Adipose tissue (tissue), 3 donors: ENCODE measurements around the gene SH3GL1. TPM values are rescaled to one million over a fixed set of nuclear protein-coding genes. Genes with fewer than 3 reads are reported as not detected.
"Not testable (repeated sequence)": the region's sequence is repeated elsewhere in the genome, so short reads cannot be mapped to it uniquely, and the experiment has no call there.

Experiments
- H3K27ac ChIP-seq: one replicate; pipeline ENCODE4 v1.5.1; 2013; ENCODE audit warnings: low read depth, low read length
- WGBS, 3 donors: extraction: QIAGEN DNeasy Blood & Tissue Kit; methylation state at CpG; one replicate each; pipeline ENCODE4 v1.1.7; 2013; 5-methylcytosine and 5-hydroxymethylcytosine counted together
- polyA plus RNA-seq, 3 donors: library from polyadenylated mRNA; stranded (reverse); fragments of 200-250 nt; gene quantifications; one replicate each; pipeline ENCODE4 v1.2.3, GENCODE V29; 2013
- donor health status: healthy with polysubstance abuse.
- donor health status: Bipolar disorder and iron deficiency.
- donor health status: healthy.

The SH3GL1 gene
- polyA plus RNA-seq, 3 donors, result 33.2 to 87.8 (median 74.0) TPM

DNA sequence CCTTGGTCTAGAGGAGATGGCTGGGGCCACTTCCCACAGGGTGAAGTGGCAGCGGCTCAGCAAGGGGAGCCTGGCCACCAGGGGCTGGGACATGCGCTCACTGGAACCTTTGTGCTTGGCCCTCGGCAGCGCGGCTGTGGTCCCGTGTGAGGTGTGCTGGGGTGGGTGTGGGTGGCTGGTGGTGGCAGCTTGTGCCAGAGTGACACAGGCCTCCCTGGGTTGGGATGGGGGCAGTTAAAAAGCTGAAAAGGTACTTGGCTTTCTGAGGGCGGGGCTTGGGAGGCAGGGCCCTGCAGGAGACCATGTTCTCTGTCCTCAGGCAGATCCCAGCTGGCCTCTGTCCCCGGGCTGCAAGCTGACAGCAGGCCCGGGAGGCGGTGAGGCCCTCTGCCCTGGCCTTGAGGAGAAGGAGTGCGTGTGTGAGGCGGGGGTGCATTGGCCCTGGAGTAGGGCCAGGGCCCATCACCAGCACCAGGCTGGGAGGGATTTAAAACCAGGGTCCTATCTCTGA lies 39.7 kb downstream of the SH3GL1 start:
- WGBS, 3 donors, result 70 to 83% (median 82%) methylated on average over 12 of the region's 12 CpGs
- no peak overlapping the region for H3K27ac ChIP-seq

DNA sequence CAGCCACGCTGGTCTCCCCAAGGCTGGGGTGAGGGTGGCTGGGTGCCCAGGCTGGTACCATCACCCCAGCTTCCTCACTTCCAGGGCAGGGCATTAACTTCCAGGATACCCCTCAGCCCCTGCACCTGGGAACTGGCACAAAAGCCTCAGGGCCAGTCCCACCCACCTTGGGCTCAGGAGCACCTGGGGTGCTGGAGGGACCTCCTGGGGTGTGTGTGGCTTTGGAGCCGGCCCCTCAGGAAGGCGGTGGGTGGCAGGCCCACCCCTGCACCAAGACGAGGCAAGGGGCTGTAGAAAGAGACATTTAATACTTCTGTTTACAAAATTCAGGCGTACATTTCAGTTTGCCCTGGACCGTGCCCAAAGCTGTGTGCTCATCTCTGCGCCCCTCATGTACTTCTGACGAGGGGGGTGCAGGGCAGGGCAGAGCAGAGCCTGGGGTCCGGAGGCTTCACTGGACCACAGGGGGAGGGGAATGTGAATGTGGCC lies 40.2 kb downstream of the SH3GL1 start:
- H3K27ac ChIP-seq, result no peak overlapping the region
- 78 to 89% (median 83%) methylated on average over 9 of the region's 9 CpGs for WGBS, 3 donors

DNA sequence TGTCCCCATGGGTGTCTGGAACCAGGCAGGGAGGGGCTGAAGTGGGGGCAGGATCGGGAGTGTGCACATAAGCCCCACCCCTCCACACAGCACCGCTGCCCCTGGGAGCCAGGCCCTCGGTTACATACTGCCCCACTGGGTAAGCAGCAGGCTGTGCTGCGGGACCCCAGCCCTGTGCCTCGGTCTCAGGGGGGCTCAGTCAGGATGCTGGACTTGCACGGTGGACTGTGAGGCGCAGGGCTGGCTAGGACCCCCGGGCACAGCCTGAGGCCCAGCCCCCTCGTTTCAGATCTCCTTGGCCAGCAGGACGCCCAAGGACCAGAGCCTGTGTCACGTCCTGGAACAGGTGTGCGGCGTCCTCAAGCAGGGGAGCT lies 40.7 kb downstream of the SH3GL1 start:
- 80 to 87% (median 82%) methylated on average over 13 of the region's 13 CpGs for WGBS, 3 donors

DNA sequence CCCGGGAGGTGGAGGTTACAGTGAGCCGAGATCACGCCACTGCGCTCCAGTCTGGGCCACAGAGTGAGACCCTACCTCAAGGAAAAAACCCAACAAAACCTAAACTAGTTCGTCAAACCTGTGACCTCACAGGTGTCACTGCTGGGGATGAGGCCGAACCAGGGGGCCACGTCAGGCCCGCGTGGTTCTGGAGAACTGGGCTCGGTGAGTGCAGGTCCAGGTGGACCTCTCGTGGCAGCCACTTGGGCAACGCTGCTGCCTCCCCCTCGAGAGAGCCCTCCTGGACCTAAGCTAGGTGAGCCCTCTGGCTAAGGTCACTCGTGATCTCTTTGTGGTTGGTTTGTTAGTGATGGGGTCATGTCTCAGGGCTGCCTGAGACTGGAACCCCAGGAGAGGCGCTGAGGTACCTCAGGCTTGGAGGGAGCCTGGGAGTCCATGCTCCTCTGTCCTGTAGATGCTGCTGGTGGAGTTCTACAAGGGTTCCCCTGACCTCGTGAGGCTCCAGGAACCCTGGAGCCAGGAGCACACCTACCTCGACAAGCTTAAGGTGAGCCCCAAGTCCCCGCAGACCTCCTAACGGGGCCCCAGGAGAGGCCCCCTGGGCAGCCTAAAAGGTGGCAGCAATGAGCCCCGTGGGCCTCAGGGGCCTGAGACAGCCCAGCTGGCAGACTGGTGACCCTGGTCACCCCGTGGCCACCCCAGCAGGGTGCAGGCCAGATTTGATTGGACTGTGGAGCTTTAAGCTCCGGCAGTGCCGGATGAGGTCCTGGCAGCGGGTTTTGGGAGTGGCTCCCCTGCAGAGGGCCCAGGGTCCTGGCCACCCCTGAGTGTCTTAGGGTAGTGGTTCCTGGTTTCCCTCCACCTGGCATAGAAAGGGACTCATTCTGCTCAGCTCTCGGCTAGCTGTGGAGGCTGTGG lies 41.4 kb downstream of the SH3GL1 start:
- WGBS, 3 donors, result 87 to 90% (median 90%) methylated on average over 25 of the region's 25 CpGs
- H3K27ac ChIP-seq, result no peak overlapping the region

More for the DNA sequence above, 40.7 kb downstream of the SH3GL1 start:
- no peak overlapping the region for H3K27ac ChIP-seq

DNA sequence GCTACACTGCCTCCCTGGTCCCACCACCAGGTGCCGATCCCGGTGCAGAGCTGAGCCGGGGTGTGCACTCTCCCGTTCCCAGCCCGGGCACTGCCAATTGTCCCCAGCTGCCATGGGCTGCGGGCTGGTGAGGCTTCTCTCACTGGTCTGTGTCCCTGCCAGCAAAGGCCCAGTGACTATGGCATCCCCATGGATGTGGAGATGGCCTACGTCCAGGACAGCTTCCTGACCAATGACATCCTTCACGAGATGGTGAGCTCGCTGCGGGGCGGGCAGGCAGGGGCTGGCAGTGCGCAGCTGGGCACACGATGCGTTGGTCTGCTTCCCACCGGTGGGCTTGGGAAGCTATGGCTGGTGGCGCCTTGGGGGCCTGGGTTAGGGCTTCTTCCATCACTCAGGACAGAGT lies 42.4 kb downstream of the SH3GL1 start:
- 89 to 94% (median 92%) methylated on average over 16 of the region's 16 CpGs for WGBS, 3 donors
- H3K27ac ChIP-seq, result no peak overlapping the region

DNA sequence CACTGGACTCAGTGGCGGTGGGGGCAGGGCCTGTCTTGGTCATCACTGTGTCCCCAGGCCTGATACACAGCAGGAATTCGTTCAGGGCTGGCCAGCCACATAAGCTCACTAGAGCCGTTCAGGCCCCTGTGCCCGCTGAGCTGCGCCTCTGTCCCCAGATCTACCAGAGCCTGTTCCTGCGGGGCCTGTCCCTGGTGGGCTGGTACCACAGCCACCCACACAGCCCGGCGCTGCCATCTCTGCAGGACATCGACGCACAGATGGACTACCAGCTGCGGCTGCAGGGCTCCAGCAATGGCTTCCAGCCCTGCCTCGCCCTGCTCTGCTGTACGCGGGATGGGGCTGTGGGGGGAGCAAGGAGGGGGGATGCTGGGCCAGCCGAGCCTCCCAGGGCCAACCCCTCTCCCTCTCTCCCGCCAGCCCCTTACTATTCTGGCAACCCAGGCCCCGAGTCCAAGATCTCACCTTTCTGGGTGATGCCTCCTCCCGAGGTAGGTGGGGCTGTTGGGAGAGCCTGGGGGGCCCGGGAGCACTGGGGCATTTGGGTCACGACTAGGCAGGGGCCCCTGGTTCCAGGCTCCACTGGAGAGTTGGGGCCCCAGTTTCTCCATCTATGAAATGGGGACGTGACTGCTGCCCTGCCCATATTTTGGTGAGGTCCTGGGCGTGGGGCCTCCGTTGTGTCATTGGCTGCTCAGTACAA lies 43.1 kb downstream of the SH3GL1 start:
- no peak overlapping the region for H3K27ac ChIP-seq
- 82 to 84% (median 84%) methylated on average over 22 to 23 of the region's 23 CpGs for WGBS, 3 donors

DNA sequence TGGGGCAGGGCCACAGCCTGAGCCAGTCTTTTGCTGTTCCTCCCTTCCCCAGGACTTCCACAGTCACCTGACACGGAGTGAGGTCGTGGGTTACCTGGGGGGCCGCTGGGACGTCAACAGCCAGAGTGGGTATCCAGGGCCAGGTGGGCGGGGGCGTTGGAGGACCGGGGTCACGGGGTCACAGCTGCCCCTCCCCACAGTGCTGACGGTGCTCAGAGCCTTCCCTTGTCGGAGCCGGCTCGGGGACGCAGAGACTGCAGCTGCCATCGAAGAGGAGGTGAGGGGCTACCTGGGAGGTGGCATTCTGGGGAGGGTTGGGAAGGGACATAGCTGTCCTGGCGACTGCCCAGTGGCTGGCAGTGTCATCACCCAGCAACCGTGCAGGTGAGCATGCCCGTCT lies 45.5 kb downstream of the SH3GL1 start:
- no peak overlapping the region for H3K27ac ChIP-seq
- 82 to 85% (median 82%) methylated on average over 17 of the region's 17 CpGs for WGBS, 3 donors

DNA sequence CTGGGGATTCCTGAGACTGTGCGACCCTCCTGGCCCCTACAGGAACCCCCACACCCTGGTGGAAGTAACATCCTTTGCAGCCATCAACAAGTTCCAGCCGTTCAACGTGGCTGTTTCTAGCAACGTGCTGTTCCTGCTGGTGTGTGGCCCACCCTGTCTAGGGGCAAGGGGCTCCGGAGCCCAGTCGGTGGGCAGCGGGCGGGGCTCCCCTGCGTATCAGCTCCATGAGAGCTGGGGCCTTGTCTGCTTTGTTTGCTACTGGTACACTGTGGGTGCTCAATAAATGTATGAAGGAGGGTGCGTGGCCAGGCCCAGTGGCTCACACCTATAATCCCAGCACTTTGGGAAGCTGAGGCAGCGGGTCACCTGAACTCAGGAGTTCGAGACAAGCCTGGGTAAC lies 46.1 kb downstream of the SH3GL1 start:
- WGBS, 3 donors, result 83 to 90% (median 89%) methylated on average over 12 of the region's 12 CpGs
- H3K27ac ChIP-seq, result no peak overlapping the region

DNA sequence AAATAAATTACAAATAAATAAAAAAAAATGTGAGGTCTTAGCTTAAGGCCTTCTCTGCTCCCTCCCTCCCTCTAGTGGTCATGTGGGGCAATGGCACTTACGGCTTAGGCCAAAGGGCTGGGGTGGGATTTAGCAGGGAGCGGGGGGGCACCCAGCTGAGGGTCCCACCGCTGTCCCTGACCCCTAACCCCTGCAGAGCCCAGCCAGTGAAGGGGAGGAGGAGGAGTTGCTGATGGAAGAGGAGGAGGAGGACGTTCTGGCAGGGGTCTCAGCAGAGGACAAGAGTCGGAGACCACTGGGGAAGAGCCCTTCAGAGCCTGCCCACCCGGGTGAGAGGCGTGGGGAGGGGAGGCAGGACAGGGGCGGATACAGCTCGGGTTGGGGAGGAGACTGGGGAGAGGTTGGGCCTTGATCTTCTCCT lies 47.6 kb downstream of the SH3GL1 start:
- 24 to 34% (median 30%) methylated on average over 9 of the region's 9 CpGs for WGBS, 3 donors
- no peak overlapping the region for H3K27ac ChIP-seq

DNA sequence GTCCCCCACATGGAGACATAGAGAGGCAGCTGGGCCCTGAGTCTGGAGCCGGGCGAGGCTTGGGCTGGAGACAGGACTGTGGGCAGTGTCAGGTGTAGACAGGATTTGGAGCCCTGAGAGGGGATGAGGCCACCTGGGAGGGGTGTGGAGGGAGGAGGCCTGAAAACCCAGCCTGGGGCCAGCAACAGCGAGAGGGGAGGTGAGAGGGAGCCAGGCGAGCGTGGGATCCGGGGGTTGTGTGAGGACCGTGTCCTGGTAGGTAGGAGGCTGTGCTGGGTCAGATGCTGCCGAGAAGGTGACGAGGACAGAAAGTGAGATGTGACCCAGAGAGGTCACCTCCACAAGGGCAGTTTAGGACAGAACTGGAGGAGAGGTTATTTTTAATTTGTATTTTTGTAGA lies 49.6 kb downstream of the SH3GL1 start:
- 95 to 97% (median 95%) methylated on average over 9 of the region's 9 CpGs for WGBS, 3 donors

DNA sequence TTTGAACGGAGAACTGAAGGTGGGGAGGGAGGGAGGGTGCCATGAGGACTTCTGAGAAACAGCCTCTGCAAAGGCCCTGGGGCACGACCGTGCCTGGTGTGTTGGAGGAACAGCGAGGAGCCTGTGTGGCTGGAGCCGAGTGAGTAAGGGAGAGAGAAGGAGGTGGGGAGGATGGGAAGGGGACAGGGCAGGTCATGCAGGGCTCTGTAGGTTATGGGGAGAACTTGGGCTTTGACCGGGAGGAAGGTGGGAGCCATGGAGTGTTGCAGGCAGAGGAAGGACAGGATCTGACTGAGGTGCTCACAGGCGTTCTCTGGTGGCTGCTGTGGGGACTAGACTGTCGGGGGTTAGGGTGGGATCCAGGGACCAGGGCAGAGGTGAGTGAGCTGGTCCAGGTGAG lies 50.2 kb downstream of the SH3GL1 start:
- WGBS, 3 donors, result 86 to 94% (median 88%) methylated on average over 8 of the region's 8 CpGs
- no peak overlapping the region for H3K27ac ChIP-seq

More for the DNA sequence above, 49.6 kb downstream of the SH3GL1 start:
- no peak overlapping the region for H3K27ac ChIP-seq

DNA sequence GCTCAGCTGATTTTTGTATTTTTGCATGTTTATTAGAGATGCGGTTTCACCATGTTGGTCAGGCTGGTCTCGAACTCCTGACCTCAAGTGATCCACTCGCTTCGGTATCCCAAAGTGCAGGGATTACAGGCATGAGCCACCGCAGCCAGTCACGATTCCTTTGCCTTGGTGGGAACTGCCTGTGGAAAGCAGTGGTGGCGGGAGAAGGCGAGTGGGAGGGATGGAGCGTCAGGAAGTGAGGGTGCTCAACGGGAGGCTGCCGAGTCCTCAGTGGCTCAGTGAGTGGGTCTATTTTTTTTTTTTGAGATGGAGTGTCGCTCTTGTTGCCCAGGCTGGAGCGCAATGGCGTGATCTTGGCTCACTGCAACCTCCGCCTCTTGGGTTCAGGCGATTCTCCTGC lies 51.1 kb downstream of the SH3GL1 start:
- H3K27ac ChIP-seq, result not testable (repeated sequence)
- 93 to 96% (median 94%) methylated on average over 16 of the region's 16 CpGs for WGBS, 3 donors

DNA sequence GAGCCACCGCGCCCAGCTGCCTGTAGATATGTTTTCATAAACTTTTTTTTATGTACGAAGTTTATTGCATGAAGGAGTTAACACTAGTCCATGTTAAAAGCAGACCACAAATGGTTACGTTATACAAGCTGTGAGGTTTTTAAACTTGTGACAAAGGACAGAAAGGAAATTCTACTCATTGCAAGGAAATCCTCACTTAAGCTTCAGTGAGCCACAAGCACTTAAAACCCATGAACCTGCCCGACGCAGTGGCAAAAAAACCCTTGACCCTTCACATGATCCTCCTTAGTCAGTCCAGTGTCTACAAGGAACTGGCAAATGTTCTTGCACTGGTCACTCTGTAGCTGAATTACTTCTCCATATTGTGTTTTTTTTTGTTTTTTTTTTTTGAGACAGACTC lies 52.8 kb downstream of the SH3GL1 start:
- WGBS, 3 donors, result 71 to 75% (median 72%) methylated on average over 6 of the region's 6 CpGs
- H3K27ac ChIP-seq, result no peak overlapping the region

DNA sequence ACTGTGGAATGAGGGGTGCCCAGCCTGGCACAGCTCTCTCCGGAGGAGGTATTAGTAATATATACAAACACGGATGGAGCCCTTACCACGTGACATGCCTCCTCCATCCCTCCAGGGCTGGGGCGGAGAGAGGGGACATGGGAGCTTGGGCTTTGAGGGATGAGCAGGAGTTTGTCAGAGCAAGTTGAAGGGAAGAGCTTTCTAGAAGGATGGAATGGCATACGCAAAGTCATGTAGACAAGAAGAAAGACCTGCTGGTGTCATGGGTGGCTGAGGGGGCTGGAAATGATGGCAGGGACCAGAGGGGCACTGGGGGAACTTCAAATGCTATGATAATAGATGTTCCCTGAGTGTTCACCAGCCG lies 54.3 kb downstream of the SH3GL1 start:
- H3K27ac ChIP-seq, result no peak overlapping the region
- WGBS, 3 donors, result 84 to 94% (median 88%) methylated on average over 6 of the region's 6 CpGs

DNA sequence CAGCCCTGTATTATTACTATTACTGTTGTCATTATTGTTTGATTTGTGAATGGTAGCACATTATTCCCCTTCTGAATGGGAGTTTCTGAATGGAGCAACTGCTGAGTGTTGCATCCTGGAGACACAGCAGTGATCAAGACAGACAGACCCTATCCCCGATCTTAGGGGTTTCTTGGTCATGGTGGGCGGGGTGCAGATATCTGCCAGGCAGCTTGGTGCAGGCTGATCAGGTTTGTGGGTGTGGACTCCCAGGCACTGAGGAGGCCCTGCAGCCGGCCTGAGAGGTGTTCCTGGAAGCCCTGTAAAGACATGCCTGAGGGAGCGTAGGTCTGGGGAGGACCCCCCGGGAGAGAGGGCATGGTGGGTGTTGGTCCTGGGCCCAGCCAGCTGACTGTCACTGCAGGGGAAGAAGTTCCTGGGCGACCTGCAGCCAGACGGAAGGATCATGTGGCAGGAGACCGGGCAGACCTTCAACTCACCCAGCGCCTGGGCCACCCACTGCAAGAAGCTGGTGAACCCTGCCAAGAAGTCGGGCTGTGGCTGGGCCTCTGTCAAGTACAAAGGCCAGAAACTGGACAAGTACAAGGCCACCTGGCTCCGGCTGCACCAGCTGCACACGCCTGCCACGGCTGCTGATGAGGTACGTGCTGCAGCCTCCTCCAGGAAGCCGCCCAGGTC lies 54.9 kb downstream of the SH3GL1 start:
- WGBS, 3 donors, result 43 to 91% (median 89%) methylated on average over 14 to 15 of the region's 15 CpGs
- no peak overlapping the region for H3K27ac ChIP-seq

DNA sequence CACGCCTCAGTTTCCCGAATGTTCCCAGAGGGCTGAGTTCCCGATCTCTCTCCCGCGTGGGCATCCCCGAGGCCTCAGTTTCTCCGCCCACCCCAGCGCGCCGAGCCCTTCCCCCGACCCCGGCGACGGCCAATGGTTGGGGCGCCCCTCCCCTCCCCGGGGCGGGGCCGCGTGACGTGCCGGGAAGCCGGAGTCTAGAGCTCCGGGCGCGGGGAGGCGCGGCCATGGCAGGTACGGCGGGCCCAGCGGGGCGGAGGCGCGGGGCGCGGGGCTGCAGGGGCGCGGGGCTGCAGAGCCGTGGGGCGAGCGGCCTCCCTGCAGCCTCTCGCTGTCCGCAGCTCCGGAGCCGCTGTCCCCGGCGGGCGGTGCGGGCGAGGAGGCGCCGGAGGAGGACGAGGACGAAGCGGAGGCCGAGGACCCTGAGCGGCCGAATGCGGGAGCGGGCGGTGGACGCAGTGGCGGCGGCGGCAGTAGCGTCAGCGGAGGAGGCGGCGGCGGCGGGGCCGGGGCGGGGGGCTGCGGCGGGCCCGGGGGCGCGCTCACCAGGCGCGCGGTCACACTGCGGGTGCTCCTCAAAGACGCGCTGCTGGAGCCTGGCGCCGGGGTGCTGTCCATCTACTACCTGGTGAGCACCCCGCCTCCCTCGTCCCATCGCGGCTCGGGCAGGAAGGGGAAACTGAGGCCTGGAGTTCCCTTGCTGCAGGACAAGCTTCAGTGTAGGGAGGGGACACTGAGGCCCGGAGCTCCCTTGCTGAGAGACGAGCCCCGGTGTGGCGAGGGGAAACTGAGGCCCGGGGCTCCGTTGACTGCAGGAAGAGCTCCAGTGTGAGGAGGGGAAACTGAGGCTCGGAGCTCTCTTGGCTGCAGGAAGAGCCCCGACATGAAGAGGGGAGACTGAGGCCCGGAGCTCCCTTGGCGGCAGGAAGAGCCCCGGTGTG lies 56.7 kb downstream of the SH3GL1 start, which contains the start of gene MPND:
MPND (plus strand) TSS at position 193 of the 938 bp plus-strand sequence; CDS start at position 225, 32 bp downstream.
- peak within 1 kb of the TSS; percentile 30 for H3K27ac ChIP-seq
- 5 to 6% (median 6%) methylated on average over 59 to 101 of the region's 101 CpGs for WGBS, 3 donors

DNA sequence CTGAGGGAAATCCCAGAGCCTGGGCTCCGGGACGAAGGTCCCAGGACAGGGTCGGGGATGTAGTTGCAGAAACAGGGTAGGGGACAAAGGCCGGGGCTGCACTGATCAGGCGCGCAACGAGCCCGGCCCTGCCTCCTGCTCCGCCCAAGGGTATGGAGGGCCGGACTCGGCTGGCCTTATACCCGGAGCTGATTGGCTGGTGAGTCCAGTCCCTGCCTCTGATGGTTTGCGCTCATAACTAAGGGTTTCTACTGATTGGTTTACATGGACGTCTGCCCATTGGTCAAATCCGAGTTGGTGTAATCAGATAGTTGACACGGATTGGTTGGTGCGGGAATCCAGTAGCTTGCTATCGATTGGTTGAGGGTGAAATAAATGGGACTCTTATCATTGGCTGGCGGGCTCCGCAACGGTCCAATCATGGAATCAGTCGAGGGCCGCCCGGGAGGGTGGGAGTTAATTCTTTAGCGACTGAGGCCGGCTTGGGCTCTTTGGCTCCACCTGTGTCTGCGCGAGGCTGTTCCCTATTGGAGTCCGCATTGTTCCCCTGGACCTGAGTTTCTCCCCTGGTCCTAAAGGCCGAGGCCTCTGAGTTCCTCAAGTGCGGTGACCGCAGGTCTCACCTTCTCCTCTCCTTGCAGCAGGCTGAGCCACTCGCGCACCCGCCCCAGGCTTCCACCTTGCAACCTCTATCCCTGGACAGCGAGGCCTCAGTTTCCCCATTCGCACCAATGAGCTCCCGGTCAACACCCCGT lies 57.6 kb downstream of the SH3GL1 start:
- 0 to 1% (median 0%) methylated on average over 39 of the region's 39 CpGs for WGBS, 3 donors
- H3K27ac ChIP-seq, result peak overlapping the region; percentile 30
